Loucy (cell line): ENCODE results near the gene FHIP1A.

Experiments
- EZH2phosphoT487 ChIP-seq: fragments of 200-600 bp; IDR thresholded peaks from 2 replicates; pipeline ENCODE4 v1.6.1; 2018; ENCODE audit warnings: antibody characterized with exemption, mild to moderate bottlenecking, moderate library complexity, borderline replicate concordance
- TF ChIP-seq, protein P1 (sequence below): fragments of 200-600 bp; sonication (generic); conservative IDR thresholded peaks from 2 replicates; pipeline ENCODE4 v1.5.1; 2014; ENCODE audit warnings: mild to moderate bottlenecking, antibody characterized with exemption, low read length

DNA sequence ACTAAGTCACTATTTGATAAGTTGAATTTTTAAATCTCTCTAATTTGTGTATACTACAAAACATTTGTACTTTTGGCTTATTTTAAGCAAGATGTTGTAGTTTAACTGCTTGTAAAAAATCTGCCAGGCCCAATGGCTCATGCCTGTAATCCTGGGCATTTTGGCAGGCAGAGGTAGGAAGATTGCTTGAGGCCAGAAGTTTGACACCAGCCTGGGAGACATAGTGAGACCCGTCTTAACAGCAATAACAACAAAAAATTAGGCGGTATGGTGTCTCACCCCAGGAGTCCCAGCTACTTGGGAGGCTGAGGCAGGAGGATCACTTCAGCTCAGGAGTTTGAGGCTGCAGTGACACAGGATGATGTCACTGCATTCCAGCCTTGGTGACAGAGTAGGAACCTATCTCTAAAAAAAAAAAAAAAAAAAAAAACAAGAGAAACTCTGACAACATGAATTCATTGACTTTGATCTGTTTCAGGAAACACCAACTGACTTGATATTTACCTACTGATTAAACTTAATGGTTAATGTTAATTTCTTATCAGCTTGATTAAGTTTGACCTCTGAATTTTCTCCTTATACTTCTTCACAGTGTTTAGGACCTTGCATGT, 8.9 kb downstream of the FHIP1A start:
- TF ChIP-seq, protein P1, sequence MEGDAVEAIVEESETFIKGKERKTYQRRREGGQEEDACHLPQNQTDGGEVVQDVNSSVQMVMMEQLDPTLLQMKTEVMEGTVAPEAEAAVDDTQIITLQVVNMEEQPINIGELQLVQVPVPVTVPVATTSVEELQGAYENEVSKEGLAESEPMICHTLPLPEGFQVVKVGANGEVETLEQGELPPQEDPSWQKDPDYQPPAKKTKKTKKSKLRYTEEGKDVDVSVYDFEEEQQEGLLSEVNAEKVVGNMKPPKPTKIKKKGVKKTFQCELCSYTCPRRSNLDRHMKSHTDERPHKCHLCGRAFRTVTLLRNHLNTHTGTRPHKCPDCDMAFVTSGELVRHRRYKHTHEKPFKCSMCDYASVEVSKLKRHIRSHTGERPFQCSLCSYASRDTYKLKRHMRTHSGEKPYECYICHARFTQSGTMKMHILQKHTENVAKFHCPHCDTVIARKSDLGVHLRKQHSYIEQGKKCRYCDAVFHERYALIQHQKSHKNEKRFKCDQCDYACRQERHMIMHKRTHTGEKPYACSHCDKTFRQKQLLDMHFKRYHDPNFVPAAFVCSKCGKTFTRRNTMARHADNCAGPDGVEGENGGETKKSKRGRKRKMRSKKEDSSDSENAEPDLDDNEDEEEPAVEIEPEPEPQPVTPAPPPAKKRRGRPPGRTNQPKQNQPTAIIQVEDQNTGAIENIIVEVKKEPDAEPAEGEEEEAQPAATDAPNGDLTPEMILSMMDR, result no peak
- no peak for TF ChIP-seq EZH2phosphoT487
